Calu3 (cell line): ENCODE measurements around the gene SMCO1. TPM values are rescaled to one million over a fixed set of nuclear protein-coding genes. Genes with fewer than 3 reads are reported as not detected.
"Not testable (repeated sequence)": the region's sequence is repeated elsewhere in the genome, so short reads cannot be mapped to it uniquely, and the experiment has no call there.

Source experiments
- BruUV-seq: library from RNA; stranded (reverse); fragments of 400-500 nt; replicated peaks from 2 replicates; lab custom pipeline; 2021; lab: Mats Ljungman, UMichigan
- CTCF ChIA-PET: fragments of 300-600 bp; sonication (Branson Sonifier 250); formaldehyde crosslinking; loops from one replicate; lab custom pipeline; 2022; ENCODE audit warnings: antibody characterized with exemption; lab: Charles Lee
- DNase-seq: peaks from one replicate; pipeline ENCODE4 v3.0.0; 2022
- H3K27ac Mint-ChIP-seq: one replicate; pipeline ENCODE4 v1.8.0; 2022; ENCODE audit warnings: mixed read lengths; ENCODE audit not compliant: unreplicated experiment
- H3K27me3 Mint-ChIP-seq: one replicate; pipeline ENCODE4 v1.8.0; 2022; ENCODE audit warnings: mixed read lengths; ENCODE audit not compliant: unreplicated experiment
- H3K36me3 Mint-ChIP-seq: one replicate; pipeline ENCODE4 v1.8.0; 2022; ENCODE audit warnings: mild to moderate bottlenecking, moderate library complexity, mixed read lengths; ENCODE audit not compliant: insufficient read depth, unreplicated experiment
- H3K4me1 Mint-ChIP-seq: one replicate; pipeline ENCODE4 v1.8.0; 2022; ENCODE audit warnings: mild to moderate bottlenecking, low read depth, mixed read lengths; ENCODE audit not compliant: unreplicated experiment
- H3K4me3 Mint-ChIP-seq: one replicate; pipeline ENCODE4 v1.8.0; 2022; ENCODE audit warnings: mild to moderate bottlenecking, low read depth, moderate library complexity, mixed read lengths; ENCODE audit not compliant: unreplicated experiment
- H3K9me3 Mint-ChIP-seq: one replicate; pipeline ENCODE4 v1.8.0; 2022; ENCODE audit warnings: low read depth, mixed read lengths; ENCODE audit not compliant: unreplicated experiment
- intact Hi-C: fragments of 100-400 bp; cut with micrococcal nuclease; formaldehyde crosslinking; loops from one replicate; pipeline ENCODE4 v1.10.0; 2022; ENCODE audit not compliant: unreplicated experiment
- total RNA-seq: library from RNA; stranded (reverse); gene quantifications from 2 replicates; pipeline ENCODE4 v1.2.3, GENCODE V29; 2022
- TF ChIP-seq, protein P1 (sequence below): fragments of 200-600 bp; IDR thresholded peaks from one replicate; pipeline ENCODE4 v1.8.0; 2022; ENCODE audit warnings: antibody characterized with exemption; ENCODE audit not compliant: unreplicated experiment

SMCO1 gene
- total RNA-seq, 1 experiment from 2014 or later, result not detected

DNA sequence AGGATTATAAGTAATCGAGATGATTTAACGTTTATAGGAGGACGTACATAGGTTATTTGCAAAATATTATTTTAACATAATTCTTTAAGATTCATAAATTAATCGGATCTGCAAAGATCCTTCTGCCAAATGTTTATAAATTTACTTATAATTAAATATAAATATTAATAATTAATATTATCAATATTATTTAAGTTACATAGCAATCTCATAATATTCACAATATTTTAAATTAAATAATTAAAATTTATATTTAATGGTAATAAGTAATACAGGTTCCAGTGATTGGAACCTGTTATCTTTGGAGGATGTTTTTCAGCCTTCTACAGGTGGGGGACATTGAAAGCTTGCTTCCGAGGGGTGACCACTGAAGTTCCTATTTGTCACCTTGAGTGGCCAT, 37.1 kb upstream of the SMCO1 start:
- no TSS peak for BruUV-seq
- H3K27me3 Mint-ChIP-seq, result no peaks in the 10 kb centered on the region
- CTCF ChIA-PET, result no interaction called here

GRCh38 chr3:196550172-196550571, 35.0 kb upstream of the SMCO1 start:
- H3K4me3 Mint-ChIP-seq, DNase-seq, H3K36me3 Mint-ChIP-seq, H3K27me3 Mint-ChIP-seq, CTCF ChIA-PET, H3K9me3 Mint-ChIP-seq, H3K27ac Mint-ChIP-seq, H3K4me1 Mint-ChIP-seq, intact Hi-C loops, BruUV-seq: not testable (repeated sequence)

More for the DNA sequence above, 37.1 kb upstream of the SMCO1 start:
- no peak overlapping the region for H3K27ac Mint-ChIP-seq
- H3K4me1 Mint-ChIP-seq, result no peaks in the 10 kb centered on the region
- TF ChIP-seq, protein P1, sequence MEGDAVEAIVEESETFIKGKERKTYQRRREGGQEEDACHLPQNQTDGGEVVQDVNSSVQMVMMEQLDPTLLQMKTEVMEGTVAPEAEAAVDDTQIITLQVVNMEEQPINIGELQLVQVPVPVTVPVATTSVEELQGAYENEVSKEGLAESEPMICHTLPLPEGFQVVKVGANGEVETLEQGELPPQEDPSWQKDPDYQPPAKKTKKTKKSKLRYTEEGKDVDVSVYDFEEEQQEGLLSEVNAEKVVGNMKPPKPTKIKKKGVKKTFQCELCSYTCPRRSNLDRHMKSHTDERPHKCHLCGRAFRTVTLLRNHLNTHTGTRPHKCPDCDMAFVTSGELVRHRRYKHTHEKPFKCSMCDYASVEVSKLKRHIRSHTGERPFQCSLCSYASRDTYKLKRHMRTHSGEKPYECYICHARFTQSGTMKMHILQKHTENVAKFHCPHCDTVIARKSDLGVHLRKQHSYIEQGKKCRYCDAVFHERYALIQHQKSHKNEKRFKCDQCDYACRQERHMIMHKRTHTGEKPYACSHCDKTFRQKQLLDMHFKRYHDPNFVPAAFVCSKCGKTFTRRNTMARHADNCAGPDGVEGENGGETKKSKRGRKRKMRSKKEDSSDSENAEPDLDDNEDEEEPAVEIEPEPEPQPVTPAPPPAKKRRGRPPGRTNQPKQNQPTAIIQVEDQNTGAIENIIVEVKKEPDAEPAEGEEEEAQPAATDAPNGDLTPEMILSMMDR, result no peak
- intact Hi-C loops, result no loop called here
- no peak for DNase-seq
- no peaks in the 10 kb centered on the region for H3K9me3 Mint-ChIP-seq
- no peaks in the 10 kb centered on the region for H3K36me3 Mint-ChIP-seq
- H3K4me3 Mint-ChIP-seq, result no peak overlapping the region

- DNase-seq, intact Hi-C loops: not testable (repeated sequence)
Observed at GRCh38 chr3:196549312-196549711, 34.2 kb upstream of the SMCO1 start.

GRCh38 chr3:196547067-196547466, 31.9 kb upstream of the SMCO1 start:
- CTCF ChIA-PET, result interaction anchor here (0.6 kb wide), 1 partner anchor 38 kb away, joined by 4 read pairs; no protein-coding TSS in a partner anchor
- TF ChIP-seq, protein P1, result no peak
- Mint-ChIP-seq H3K4me1 (no peaks in the 10 kb centered on the region), H3K4me3 (no peak overlapping the region), H3K27ac (no peak overlapping the region), H3K36me3 (no peaks in the 10 kb centered on the region), H3K27me3 (peaks cover 13% of the 10 kb centered on the region), H3K9me3 (no peaks in the 10 kb centered on the region)
- BruUV-seq, result no TSS peak
- intact Hi-C loops, result no loop called here
- DNase-seq, result no peak

More at GRCh38 chr3:196549312-196549711, 34.2 kb upstream of the SMCO1 start:
- H3K27ac Mint-ChIP-seq, H3K36me3 Mint-ChIP-seq, H3K9me3 Mint-ChIP-seq, H3K4me1 Mint-ChIP-seq, H3K4me3 Mint-ChIP-seq, CTCF ChIA-PET, BruUV-seq: not testable (repeated sequence)
- H3K27me3 Mint-ChIP-seq, result peaks cover 11% of the 10 kb centered on the region

DNA sequence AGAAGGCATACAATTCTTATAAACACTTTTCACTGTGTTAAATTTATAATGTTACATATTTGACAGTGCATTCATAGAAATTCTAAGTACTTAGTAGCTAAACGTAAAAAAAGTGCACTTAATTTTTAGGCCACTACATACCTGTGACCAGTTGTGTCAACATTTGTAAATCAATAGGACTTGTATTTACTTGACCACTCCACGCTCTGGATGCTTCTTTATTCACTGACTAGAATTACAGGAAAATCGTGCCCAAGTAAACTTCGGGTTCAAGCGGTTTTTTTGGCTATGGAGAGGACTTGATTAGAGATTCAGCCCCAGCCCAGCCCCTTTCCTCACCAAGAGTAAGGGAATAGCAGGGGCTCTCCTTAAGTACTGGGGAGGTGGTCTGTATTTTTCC, 31.4 kb upstream of the SMCO1 start:
- Mint-ChIP-seq H3K27ac (no peak overlapping the region), H3K4me1 (no peaks in the 10 kb centered on the region), H3K9me3 (no peaks in the 10 kb centered on the region), H3K27me3 (peaks cover 13% of the 10 kb centered on the region), H3K4me3 (no peak overlapping the region), H3K36me3 (no peaks in the 10 kb centered on the region)
- CTCF ChIA-PET, result interaction anchor here (0.6 kb wide), 1 partner anchor 38 kb away, joined by 4 read pairs; no protein-coding TSS in a partner anchor
- intact Hi-C loops, result no loop called here
- TF ChIP-seq, protein P1, result no peak
- no peak for DNase-seq
- no TSS peak for BruUV-seq
